Activated CD8-positive, alpha-beta memory T cell treated with anti-CD3 and anti-CD28 coated beads for 24 hours (primary cell): ENCODE data around the gene PDPK1.
"Not testable (repeated sequence)": the region's sequence is repeated elsewhere in the genome, so short reads cannot be mapped to it uniquely, and the experiment has no call there.

ENCODE experiments used
- DNase-seq: peaks from one replicate; pipeline ENCODE4 v3.0.0-alpha.2; 2020

Gene PDPK1

DNA sequence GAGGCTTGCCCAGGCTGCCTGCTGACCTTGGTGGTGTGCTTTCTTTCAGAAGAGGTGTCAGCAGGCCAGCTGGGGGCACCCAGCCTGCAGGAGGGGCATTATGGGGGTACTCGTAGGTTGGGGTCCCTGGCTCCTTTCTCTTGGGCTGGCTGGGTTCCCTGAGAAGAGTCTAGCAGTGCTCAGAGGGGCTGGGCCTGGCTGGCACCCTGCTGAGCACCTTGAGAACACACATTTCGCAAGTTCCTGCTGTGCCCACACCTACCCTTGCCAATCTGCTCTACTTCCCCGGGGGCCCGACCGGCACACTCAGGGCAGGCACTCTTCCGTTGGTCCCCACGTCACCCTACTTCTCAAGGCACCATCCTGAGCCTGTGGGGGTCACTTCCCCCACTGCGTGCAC, 11.7 kb upstream of the PDPK1 start:
- DNase-seq, result no peak

DNA sequence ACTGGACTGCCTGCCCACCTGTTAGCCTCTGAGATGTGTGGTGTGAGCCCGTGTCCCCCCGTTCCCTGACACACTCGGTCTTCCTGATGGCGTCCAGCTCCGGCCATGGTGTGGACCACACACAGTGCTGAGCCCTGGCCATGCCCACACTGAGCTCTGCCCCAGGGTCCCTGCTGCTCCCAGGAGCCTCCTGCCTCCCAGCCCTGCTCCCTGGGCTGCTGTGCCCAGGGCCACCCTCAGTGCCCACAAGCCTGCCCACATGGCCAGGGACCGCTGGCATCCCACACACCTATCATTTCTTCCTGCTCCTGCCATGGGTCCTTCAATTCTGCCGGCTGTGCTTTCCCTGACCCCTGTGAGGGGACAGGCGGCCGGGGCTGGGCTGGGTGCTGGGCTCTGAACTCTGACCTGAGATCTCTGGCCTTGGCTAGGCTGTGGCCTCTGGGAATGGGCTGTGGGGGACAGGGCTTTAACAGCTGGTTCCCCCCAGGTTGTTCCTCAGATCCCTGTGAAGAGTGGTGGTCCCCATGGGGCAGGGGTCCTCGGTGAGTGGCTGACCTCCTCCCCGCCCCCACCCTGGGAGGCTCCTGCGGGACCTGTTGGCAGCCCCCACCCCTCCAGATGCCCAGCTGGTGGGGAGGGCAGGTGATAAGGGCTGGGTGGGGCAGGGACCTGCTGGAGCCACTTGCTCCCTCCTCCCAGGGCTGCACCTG, 10.6 kb upstream of the PDPK1 start:
- no peak for DNase-seq

DNA sequence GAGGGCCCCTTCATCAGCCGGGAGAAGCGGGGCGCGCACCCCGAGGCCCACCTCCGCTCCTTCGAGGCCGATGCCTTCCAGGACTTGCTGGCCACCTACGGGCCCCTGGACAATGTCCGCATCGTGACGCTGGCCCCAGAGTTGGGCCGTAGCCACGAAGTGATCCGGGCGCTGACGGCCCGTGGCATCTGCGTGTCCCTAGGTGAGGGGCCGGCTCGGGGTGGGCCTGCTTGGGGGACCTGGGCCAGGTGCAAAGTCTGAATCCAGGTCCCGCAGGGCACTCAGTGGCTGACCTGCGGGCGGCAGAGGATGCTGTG, 10.1 kb upstream of the PDPK1 start:
- no peak for DNase-seq

GRCh38 chr16:2528161-2529060, 9.4 kb upstream of the PDPK1 start:
- DNase-seq, result no peak

GRCh38 chr16:2529061-2529931, 8.5 kb upstream of the PDPK1 start:
- DNase-seq, result no peak

- DNase-seq, result no peak
Measured at GRCh38 chr16:2529961-2530628, 7.7 kb upstream of the PDPK1 start.

DNA sequence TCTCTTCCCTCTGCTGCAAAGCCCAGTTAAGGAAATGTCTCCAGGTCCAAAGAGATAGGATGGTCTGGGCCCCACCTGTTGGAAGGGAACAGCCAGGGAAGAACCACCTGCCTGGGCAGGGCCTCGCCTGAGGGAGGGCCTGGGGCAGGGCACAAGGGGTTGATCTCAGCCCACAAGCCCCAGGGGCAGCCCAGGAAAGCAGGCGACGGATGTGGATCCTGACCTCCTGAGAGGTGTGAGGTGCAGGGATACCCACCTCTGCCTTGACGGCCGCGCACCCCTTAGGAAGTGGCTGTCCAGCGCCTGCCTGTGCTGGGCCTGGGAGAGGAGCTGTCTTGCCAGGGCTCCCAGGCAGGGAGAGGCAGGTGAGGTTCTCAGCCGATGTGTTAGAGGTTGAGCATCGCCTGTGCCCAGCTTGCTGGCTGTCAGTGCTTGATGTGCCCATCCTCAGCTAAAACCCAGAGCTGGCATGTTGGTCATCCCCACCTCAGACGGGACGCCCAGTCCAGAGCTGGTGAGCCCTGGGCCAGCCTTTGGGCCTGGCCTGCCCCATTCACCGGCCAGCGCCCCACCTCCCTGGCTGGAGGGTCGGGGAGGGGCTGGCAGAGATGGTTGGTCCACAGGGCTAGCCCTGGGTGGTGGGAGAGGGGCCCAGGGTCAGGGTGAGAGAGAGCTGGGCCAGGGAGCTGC, 7.0 kb upstream of the PDPK1 start:
- no peak for DNase-seq

DNA sequence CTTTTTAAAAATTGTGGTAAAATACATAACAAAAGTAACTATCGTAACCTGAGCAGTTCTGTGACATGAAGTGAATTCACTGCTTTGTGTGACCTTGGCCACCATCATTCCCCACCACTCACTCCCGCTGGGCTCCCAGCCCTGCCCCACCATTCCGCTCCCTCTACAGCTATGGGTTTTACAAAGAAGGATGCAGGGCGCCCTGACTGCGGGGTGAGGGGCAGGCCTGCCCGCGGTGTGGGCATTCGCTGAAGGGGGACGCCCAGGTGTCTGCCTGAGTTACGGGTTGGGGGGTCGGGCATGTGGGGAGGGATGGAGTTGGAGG, 6.5 kb upstream of the PDPK1 start, which contains the start of gene CEMP1:
TSS of gene CEMP1 (minus strand) at position 38 of the 325 bp plus-strand sequence. CDS start 335 bp downstream, outside the sequence.
- DNase-seq, result no peak

DNA sequence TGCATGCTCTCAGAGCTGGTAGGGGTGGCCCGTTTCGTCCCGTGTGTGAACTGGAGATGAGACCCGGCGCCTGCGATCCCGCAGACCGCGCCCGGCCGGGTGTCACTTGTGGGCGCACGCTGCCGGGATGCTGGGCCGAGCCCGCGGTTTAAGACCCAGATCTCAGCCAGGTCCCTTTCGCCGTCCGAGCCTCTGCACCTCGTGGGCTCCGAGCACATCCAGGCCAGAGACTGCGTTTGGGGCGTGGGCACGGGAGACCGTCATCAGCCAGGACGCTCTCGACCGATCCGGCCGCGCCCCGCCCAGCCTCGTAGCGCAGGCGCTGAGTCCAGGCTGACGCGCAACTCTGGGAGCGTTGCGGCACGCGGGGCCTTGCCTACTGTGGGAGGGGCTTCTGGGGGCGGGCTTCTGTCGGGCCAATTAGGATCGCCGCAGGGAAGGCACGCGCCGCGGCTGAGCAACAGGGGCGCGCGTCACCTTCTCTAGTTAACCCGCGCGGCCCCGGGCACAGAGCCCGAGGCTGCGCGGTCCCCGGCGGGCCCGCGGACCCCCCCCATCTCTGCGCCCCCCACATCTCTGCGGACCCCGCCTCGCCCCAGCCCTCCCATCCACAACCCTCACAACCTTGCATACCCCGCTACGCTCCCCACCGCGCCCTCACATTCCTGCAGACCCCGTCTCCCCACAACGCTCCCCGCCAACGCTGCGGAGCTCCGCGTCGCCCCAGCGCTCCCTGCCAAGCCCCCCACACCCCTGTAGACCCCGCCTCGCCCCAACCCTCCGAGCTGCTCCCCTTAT, 5.9 kb upstream of the PDPK1 start:
- peak; percentile 97 for DNase-seq

DNA sequence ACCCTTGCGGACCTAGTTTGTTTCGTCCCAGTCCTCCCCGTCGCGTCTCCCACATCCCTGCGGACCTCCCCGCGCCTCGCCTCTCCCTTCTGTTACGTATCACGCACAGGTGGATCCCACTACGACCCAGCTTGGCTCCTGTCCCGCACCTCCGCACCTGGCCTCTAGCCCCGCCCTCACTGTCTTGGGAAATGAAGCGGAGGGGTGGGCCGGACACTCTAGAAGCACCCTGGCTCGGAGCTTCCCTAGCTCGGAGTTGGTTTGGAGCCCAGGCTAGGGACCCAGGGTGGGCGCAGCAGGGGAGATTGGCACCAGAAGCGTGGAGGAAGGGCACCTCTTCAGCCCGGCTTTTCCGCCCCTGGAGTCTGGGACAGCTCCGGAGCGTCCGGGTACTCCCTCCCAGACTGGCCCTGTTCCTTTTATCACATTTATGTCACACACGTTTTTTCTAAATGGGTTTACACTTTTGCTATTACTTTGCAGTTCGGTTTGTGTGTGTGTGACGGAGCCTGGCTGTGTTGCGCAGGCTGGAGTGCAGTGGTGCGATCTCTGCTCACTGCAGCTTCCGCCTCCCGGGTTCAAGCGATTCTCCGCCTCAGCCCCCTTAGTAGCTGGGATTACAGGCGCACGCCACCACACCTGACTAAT, 5.2 kb upstream of the PDPK1 start:
- DNase-seq, result peak; percentile 84

DNA sequence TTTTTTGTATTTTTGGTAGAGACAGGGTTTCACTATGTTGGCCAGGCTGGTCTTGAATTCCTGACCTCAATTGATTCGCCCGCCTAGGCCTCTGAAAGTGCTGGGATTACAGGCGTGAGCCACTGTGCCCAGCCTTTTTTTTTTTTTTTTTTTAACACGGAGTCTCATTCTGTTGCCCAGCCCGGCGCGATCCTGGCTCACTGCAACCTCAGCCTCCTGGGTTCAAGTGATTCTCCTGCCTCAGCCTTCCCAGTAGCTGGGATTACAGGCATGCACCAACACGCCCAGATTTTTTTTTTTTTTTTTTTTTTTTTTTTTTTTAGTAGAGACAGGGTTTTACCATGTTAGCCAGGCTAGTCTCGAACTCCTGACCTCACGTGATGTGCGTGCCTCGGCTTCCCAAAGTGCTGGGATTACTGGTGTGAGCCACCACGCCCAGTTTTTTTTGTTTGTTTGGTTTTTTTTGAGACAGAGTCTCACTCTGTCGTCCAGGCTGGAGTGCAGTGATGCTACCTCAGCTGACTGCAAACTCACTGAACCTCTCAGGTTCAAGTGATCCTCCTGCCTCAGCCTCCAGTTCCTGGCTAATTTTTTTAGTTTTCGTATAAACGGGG, 4.6 kb upstream of the PDPK1 start:
- not testable (repeated sequence) for DNase-seq

DNA sequence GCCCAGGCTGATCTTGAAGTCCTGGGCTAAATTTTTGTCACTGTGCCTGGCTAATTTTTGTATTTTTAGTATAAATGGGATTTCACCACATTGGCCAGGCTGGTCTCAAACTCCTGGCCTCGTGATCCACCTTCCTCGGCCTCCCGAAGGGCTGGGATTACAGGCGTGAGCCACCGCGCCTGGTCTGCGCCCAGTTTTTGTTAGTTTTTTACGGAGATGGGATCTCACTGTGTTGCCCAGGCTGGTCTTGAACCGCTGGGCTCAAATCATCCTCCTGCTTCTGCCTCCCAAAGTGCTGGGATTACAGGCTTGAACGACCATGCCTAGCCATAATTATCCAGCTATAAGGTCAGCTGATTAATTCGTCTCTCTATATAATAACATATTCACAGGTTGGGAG, 3.9 kb upstream of the PDPK1 start:
- no peak for DNase-seq

GRCh38 chr16:2534335-2534734, 3.5 kb upstream of the PDPK1 start:
- DNase-seq, result not testable (repeated sequence)

- DNase-seq, result no peak
Measured at GRCh38 chr16:2535625-2536013, 2.2 kb upstream of the PDPK1 start.

- not testable (repeated sequence) for DNase-seq
Measured at GRCh38 chr16:2539192-2539844, 1.5 kb downstream of the PDPK1 start.

- not testable (repeated sequence) for DNase-seq
Measured at GRCh38 chr16:2539845-2540458, 2.1 kb downstream of the PDPK1 start.

DNA sequence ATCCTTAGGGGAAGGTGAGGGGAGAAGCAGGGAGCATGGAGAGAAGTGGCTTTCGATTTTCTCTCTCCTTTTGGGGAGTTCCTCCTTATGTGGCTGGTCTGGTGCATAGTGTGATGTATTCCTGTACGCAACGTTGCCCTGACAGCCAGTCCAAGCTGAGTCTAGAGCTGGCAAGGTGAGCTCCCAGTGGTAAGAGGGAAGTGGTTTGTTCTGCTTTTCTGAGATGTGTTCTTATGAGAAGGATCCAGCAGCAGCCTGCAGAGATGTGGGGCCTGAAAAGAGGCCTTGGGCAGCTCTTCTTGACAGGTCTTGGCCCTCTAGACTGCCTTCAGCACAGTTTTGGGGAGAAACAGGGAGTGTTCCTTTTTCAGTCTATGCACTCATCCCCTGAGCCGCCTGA, 3.1 kb downstream of the PDPK1 start:
- DNase-seq, result not testable (repeated sequence)

- DNase-seq, result not testable (repeated sequence)
Measured at GRCh38 chr16:2541409-2541808, 3.6 kb downstream of the PDPK1 start.

DNA sequence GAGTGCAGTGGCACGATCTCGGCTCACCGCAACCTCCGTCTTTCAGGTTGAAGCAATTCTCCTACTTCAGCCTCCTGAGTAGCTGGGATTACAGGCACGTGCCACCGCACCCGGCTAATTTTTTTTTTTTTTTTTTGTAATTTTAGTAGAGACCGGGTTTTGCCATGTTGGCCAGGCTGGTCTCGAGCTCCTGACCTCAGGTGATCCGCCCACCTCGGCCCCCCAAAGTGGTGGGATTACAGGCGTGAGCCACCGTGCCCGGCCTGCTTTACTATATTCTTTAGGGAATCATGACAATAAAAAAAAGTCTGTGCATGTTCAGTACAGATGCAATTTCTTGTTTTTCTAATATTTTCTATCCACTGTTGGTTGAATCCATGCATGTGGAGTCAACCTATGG, 6.0 kb downstream of the PDPK1 start:
- DNase-seq, result not testable (repeated sequence)
